HL-60/S4 treated with phorbol 12-myristate 13-acetate at 8.2 ng/mL for 4 days and 3 days (cell line): ENCODE measurements around the gene GET3.
"Not testable (repeated sequence)": the region's sequence is repeated elsewhere in the genome, so short reads cannot be mapped to it uniquely, and the experiment has no call there.

ENCODE experiments used
- in situ Hi-C: fragments of 300-500 bp; cut with MboI; formaldehyde crosslinking; loops from 2 replicates; pipeline ENCODE4 v1.15.0; 2022; ENCODE audit warnings: low sequenced_read_pairs

GET3 gene

GRCh38 chr19:12715102-12715501 is 22.2 kb upstream of the GET3 start:
- in situ Hi-C loops, result no loop called here

DNA sequence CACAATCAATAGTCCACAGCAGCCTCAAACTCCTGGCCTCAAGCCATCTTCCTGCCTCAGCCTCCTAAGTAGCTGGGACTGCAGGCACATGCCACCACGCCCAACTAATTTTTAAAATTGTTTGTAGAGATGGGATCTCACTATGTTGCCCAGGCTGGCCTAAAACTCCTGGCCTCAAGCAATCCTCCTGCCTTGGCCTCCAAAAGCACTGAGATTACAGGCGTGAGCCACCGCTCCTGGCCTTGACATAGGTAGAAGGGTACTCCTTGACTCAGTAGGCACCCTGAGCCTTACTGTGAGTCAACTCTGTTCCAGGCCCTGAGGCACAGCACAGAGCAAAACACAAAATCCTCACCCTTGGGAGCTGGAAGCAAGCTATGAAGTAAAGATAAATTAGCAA is 21.4 kb upstream of the GET3 start:
- in situ Hi-C loops, result no loop called here

GRCh38 chr19:12720296-12720695 is 17.0 kb upstream of the GET3 start:
- in situ Hi-C loops, result no loop called here

GRCh38 chr19:12720851-12721655 is 16.2 kb upstream of the GET3 start:
- in situ Hi-C loops, result no loop called here

DNA sequence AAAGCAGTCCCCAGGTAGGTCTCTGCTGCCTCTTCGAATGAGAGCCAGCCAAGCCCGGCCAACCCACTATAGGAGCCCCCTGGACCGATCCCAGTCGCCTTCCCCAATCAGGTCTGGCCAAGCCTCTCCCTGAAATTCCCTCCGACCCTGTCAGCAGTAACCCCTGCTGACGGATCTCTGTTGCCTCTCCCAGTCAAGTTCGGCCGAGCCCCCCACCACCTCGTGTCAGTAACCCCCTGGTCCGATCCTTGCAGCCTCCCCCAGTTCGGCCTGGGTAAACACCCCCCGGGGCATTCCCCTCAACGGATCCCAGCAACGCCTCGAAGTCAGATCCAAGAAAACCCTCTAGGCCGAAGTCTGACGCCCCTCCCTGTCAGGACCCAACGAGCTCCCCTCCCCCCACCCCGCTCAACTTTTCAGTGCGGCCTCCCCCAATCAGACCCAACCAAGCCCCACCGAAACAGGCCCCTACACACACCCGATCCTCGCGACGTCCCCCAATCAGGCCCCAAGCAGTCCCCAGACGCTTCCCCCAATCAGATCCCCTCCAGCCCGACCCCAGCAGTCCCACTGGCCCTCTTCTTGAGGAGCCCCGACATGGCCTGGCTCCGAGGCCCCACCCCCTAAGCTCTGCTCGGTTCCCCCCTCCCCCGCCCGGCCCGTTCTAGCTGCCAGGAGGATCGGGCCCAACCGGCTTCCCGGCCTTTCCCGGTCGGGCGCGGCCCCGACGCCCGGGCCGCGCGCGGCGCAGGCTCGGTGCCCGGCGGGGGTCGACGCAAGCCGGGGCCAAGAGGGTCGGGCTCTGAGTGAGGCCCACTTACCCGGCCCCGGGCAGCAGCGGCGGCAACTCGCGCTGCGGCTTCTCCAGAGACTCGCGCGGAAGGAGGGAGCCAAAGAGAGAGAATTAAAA is 15.4 kb upstream of the GET3 start:
- in situ Hi-C loops, result no loop called here

GRCh38 chr19:12722566-12723380 is 14.5 kb upstream of the GET3 start:
- in situ Hi-C loops, result no loop called here

- in situ Hi-C loops, result no loop called here
These were observed 14.0 kb upstream of the GET3 start for GRCh38 chr19:12723381-12723640.

- in situ Hi-C loops, result no loop called here
These were observed 13.5 kb upstream of the GET3 start, which contains the start of gene TNPO2 for GRCh38 chr19:12723641-12724426. TSS of gene TNPO2 (minus strand) at chr19:12723932. CDS start at chr19:12720977, 2,955 bp downstream.

GRCh38 chr19:12725612-12726011 is 11.7 kb upstream of the GET3 start:
- in situ Hi-C loops, result not testable (repeated sequence)

DNA sequence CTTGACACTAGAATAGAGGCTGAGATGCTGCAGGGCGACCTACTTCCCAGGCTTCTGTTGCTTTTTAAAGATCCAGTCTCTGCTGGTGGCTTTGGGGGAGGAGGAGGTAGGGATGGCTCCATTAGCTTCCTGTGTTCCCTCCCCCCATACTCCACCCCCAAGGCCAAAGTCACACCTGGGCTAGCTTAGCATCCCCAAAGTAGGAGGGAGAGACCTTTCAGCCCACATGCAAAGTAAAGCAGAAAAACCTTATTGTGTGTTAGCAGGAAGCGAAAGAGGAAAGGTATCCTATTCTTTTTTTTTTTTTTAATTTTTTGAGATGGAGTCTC is 10.3 kb upstream of the GET3 start:
- in situ Hi-C loops, result no loop called here

GRCh38 chr19:12727745-12728433 is 9.4 kb upstream of the GET3 start:
- in situ Hi-C loops, result no loop called here

GRCh38 chr19:12730064-12730463 is 7.2 kb upstream of the GET3 start:
- in situ Hi-C loops, result no loop called here

GRCh38 chr19:12731337-12731736 is 6.0 kb upstream of the GET3 start:
- in situ Hi-C loops, result no loop called here

GRCh38 chr19:12733369-12734214 is 3.7 kb upstream of the GET3 start:
- in situ Hi-C loops, result no loop called here

DNA sequence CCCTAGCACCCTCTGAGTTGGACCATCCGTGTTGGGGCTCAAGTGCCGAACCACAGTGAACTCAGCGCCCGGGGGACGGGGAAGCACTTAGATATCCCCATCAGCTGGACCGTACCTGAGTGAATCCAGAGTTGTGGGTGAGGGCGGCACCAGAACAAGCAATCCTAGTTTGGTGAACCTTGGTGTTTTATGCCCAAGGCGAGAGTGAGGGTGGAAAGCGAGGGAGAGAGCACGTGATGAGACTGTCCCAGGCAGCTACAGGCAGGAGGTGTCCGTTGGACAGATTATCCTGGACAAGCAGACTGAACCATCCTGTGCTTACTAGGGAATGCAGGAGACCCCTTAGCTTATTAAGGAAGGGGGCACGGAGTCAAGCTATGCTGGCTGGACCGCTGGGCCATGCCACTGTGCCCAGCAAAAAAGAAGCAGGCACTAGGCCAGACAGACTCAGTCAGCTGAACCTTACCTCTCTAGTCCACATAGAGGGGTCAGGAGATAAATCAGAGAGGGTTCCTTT is 596 bp downstream of the GET3 start:
- in situ Hi-C loops, result no loop called here

DNA sequence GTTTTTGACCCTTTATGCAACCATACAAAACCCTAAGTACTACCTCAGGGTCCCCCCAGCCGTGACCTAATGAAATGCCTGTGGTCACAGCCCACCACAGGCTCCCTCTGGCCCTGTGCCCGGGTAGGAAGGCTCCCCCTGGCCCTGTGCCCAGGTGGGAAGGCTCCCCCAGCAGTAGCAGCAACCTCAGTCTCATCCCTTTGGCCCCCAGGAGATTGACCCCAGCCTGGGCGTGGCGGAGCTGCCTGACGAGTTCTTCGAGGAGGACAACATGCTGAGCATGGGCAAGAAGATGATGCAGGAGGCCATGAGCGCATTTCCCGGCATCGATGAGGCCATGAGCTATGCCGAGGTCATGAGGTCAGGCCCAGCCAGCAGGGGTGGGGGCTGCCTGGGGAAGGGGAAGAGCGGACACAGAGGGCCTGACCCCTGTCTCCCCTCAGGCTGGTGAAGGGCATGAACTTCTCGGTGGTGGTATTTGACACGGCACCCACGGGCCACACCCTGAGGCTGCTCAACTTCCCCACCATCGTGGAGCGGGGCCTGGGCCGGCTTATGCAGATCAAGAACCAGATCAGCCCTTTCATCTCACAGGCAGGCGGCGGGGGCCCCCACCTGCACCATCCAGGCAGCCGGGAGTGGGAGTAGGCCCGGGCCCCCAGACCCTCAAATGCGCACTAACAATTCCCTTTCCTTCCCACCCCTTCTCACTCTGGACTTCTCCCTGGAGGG is 8.0 kb downstream of the GET3 start:
- in situ Hi-C loops, result no loop called here

- in situ Hi-C loops, result no loop called here
These were observed 11.2 kb downstream of the GET3 start for GRCh38 chr19:12748489-12748888.

DNA sequence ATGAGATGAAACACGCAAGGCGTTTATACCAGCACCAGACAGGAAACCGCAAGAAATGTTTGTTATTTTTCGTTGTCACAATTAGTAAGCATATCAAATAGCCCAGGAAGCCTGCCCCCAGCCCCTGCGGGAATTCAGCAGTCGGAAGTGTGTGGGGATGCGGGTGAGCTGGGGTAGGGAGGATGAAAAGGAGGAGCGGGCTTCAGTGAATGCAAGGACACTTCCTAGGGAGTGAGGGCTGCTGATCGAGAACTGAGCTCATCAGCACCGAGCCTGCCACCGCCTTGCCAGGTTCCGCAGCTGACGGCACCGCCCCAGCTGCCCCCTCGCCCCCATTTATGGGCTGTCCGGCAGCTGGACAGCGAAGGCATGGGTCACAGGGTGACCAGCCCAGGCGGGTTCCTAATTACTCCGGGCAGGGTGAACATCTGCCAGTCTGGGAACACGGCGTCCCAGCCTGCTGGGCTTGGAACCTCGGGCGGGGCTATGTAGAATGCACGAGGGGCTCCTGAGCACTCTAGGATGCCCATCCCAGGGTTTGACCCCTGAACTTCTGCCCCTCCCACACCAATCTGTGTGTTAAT is 12.7 kb downstream of the GET3 start:
- in situ Hi-C loops, result no loop called here
